ENCODE measurements around the gene CTNNA2.

- no peak for TF ChIP-seq CTCF (IDR thresholded peaks at IDR 0.05; ENCODE audit: control extremely low read depth in 1 of 3, insufficient read depth in 1 of 3, low read depth in 1 of 3, low read length in 3 of 3)
- TF ChIP-seq USF2 (IDR thresholded peaks at IDR 0.05; ENCODE audit: low read length), result no peak
- no peak for TF ChIP-seq ATF3 (IDR thresholded peaks at IDR 0.05; ENCODE audit: insufficient read depth, low read depth, low read length)
- TF ChIP-seq CTBP2 (IDR thresholded peaks at IDR 0.05; ENCODE audit: borderline replicate concordance, insufficient read depth, insufficient read length, low read length), result no peak
- TF ChIP-seq KDM5A (IDR thresholded peaks at IDR 0.05; ENCODE audit: low read length), result no peak
- no peak for TF ChIP-seq POLR2A (IDR thresholded peaks at IDR 0.05; ENCODE audit: control extremely low read depth in 1 of 2, low read depth in 2 of 2, low read length in 2 of 2)
- TF ChIP-seq EP300 (IDR thresholded peaks at IDR 0.05; ENCODE audit: borderline replicate concordance in 1 of 2, low read depth in 2 of 2, low read length in 2 of 2), result no peak
- TF ChIP-seq SP4 (IDR thresholded peaks at IDR 0.05; ENCODE audit: low read length), result no peak
- TF ChIP-seq TBP (IDR thresholded peaks at IDR 0.05; ENCODE audit: low read depth, low read length), result no peak
- TF ChIP-seq GABPA (IDR thresholded peaks at IDR 0.05; ENCODE audit: borderline replicate concordance, insufficient read depth, low read length), result no peak
- TF ChIP-seq POU5F1 (IDR thresholded peaks at IDR 0.05; ENCODE audit: low read depth, low read length), result no peak
- no peak for TF ChIP-seq RAD21 (IDR thresholded peaks at IDR 0.05 in 1 of 2, conservative IDR thresholded peaks at IDR 0.05 in 1 of 2; ENCODE audit: low read depth in 2 of 2, low read length in 2 of 2)
- TF ChIP-seq ZNF274 (IDR thresholded peaks at IDR 0.05; ENCODE audit: borderline replicate concordance, extremely low read depth, low read length), result no peak
Measured at GRCh38 chr2:80112790-80113189, 599.9 kb downstream of the CTNNA2 start.

All from H1 (cell line).